B cell (primary cell): ENCODE measurements around the gene CLEC6A.

Source experiments
- CTCF ChIP-seq: fragments of 200-600 bp; IDR thresholded peaks from one replicate; pipeline ENCODE4 v1.8.0; 2022; ENCODE audit warnings: antibody characterized with exemption, mild to moderate bottlenecking
- EZH2 ChIP-seq: IDR thresholded peaks from 2 replicates; pipeline ENCODE4 v1.6.1; 2012; ENCODE audit warnings: borderline replicate concordance, low read depth, mild to moderate bottlenecking, moderate library complexity, low read length; ENCODE audit not compliant: insufficient read depth, poor library complexity, severe bottlenecking

GRCh38 chr12:8483079-8483478 is 27.3 kb downstream of the CLEC6A start:
- no peak for TF ChIP-seq EZH2
- no peak for TF ChIP-seq CTCF
